Adrenal gland (tissue), 12 donors: ENCODE results near the gene RPS6KL1. TPM values are rescaled to one million over a fixed set of nuclear protein-coding genes. Genes with fewer than 3 reads are reported as not detected.

Experiments used
- DNase-seq, 7 donors: peaks; one replicate each; pipeline ENCODE4 v3.0.0-alpha.2; 2019 to 2020
- H3K27ac ChIP-seq, 5 donors: fragments of 200-600 bp; sonication (generic) in 4 of 5; 1 replicate in 3 of 5; 2 replicates in 2 of 5; pipeline versions ENCODE4 v1.5.1 to v1.8.0; 2016 to 2020; ENCODE audit warnings: mild to moderate bottlenecking in 1 of 5
- H3K27me3 ChIP-seq: fragments of 200-600 bp; 2 replicates; pipeline ENCODE4 v1.8.0; 2021
- H3K36me3 ChIP-seq, 2 donors: fragments of 200-600 bp; replicated peaks in 1 of 2; 1 replicate in 1 of 2; 2 replicates in 1 of 2; pipeline versions ENCODE4 v1.5.1 to v1.8.0; 2018 to 2022
- H3K4me1 ChIP-seq, 2 donors: fragments of 200-600 bp; replicated peaks in 1 of 2; 1 replicate in 1 of 2; 2 replicates in 1 of 2; pipeline versions ENCODE4 v1.5.1 to v1.8.0; 2018 to 2021
- H3K4me3 ChIP-seq, 4 donors: fragments of 200-600 bp; sonication (generic) in 3 of 4; one replicate each; pipeline ENCODE4 v1.5.1; 2016 to 2018
- H3K9me3 ChIP-seq, 3 donors: fragments of 200-600 bp; sonication (generic) in 1 of 3; replicated peaks in 1 of 3; 1 replicate in 2 of 3; 2 replicates in 1 of 3; pipeline versions ENCODE4 v1.5.1 to v1.8.0; 2016 to 2021
- POLR2A ChIP-seq, 2 donors: fragments of 450-650 bp; IDR thresholded peaks; one replicate each; pipeline ENCODE4 v1.6.1; 2017; ENCODE audit warnings: antibody characterized with exemption in 2 of 2, mild to moderate bottlenecking in 2 of 2, moderate library complexity in 1 of 2
- WGBS, 4 donors: extraction: QIAGEN DNeasy Blood & Tissue Kit in 2 of 4; methylation state at CpG; one replicate each; pipeline versions ENCODE4 v1.1.5 to v1.1.7; 2013 to 2017; 5-methylcytosine and 5-hydroxymethylcytosine counted together
- intact Hi-C, 2 donors: fragments of 100-400 bp; cut with DNase I; formaldehyde crosslinking; loops; one replicate each; pipeline versions ENCODE4 v1.14.1 to v1.15.0; 2022 to 2023
- polyA plus RNA-seq, 3 donors: library from polyadenylated mRNA; stranded (reverse); fragments of 200-250 nt in 2 of 3; fragments of 350-450 nt in 1 of 3; fragmentation: Illumina TruSeq in 1 of 3; extraction: RNeasy Lipid Tissue Mini Kit (QIAGEN cat#74804) in 1 of 3; gene quantifications; one replicate each; pipeline ENCODE4 v1.2.3, GENCODE V29; 2013 to 2014
- total RNA-seq, 9 donors: library from RNA; depleted of rRNA in 4 of 9; stranded (reverse); fragments of >200 nt in 4 of 9; fragments of 120-200 nt in 1 of 9; fragmentation: NEBNext Ultra II Directional in 1 of 9; extraction: Animal tissue kit (Norgen Biotek cat#: 25700) in 1 of 9; gene quantifications; one replicate each; pipeline versions ENCODE4 v1.1.0 to v1.2.4, GENCODE V29; 2013 to 2023
- TF ChIP-seq, protein P1 (sequence below), 6 experiments: fragments of 450-650 bp in 4 of 6; fragments of 200-600 bp in 2 of 6; sonication (generic) in 1 of 6; IDR thresholded peaks; 1 replicate in 5 of 6; 2 replicates in 1 of 6; pipeline versions ENCODE4 v1.5.1 to v1.8.0; 2016 to 2021; ENCODE audit warnings: antibody characterized with exemption in 6 of 6, mild to moderate bottlenecking in 2 of 6, moderate library complexity in 1 of 6
- donor health status: healthy with polysubstance abuse.
- donor health status: Bipolar disorder and iron deficiency.
- donor health status: DM: yes; HTN: yes; CAD: no.
- donor health status: DM: no; HTN: no; CAD: no.
- donor health status: DM: no; HTN: no; CAD: no.
- donor health status: DM: yes; HTN: yes; CAD: no.

Gene RPS6KL1
- total and polyA plus RNA-seq, 12 donors: 2.0 to 28.2 (median 5.3) TPM

DNA sequence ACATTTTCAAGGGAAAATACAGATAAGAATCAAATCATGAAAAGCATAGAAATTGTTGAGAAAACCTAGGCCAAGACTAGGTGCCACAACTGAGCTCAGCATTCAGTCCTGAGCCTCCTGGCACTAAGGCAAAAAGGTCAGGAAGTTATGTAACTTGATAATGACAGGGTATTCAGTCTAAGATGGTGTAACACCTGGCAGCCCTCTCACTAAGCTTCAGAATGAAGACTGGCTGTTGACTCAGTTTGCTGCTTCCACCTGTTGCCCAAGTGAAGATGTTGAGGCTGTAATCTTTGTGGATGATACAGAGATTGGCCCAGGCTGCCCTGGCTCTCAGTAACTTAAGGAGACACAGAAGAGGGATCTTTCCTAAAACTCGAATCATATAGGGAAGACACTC is 66.7 kb downstream of the RPS6KL1 start:
- no peak for DNase-seq

GRCh38 chr14:74855945-74856344 is 67.1 kb downstream of the RPS6KL1 start:
- WGBS, 4 donors: 73 to 88% (median 73%) methylated on average over 4 of the region's 4 CpGs
- intact Hi-C loops: no loop called here
- DNase-seq: no peak
- Histone ChIP-seq H3K9me3 (no peaks in the 10 kb centered on the region), H3K4me3 (no peak overlapping the region), H3K4me1 (no peaks in the 10 kb centered on the region), H3K36me3 (no peaks in the 10 kb centered on the region), H3K27me3 (no peaks in the 10 kb centered on the region), H3K27ac (peak overlapping the region in 1 of 5 donors; percentile 59)
- TF ChIP-seq, protein P1, sequence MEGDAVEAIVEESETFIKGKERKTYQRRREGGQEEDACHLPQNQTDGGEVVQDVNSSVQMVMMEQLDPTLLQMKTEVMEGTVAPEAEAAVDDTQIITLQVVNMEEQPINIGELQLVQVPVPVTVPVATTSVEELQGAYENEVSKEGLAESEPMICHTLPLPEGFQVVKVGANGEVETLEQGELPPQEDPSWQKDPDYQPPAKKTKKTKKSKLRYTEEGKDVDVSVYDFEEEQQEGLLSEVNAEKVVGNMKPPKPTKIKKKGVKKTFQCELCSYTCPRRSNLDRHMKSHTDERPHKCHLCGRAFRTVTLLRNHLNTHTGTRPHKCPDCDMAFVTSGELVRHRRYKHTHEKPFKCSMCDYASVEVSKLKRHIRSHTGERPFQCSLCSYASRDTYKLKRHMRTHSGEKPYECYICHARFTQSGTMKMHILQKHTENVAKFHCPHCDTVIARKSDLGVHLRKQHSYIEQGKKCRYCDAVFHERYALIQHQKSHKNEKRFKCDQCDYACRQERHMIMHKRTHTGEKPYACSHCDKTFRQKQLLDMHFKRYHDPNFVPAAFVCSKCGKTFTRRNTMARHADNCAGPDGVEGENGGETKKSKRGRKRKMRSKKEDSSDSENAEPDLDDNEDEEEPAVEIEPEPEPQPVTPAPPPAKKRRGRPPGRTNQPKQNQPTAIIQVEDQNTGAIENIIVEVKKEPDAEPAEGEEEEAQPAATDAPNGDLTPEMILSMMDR (IDR thresholded peaks at IDR 0.05): no peak
- TF ChIP-seq POLR2A (IDR thresholded peaks at IDR 0.05): no peak

More for the DNA sequence above, 66.7 kb downstream of the RPS6KL1 start:
- no peaks in the 10 kb centered on the region for H3K27me3 ChIP-seq
- H3K36me3 ChIP-seq: no peaks in the 10 kb centered on the region
- no peaks in the 10 kb centered on the region for H3K4me1 ChIP-seq
- WGBS, 4 donors: 70 to 79% (median 77%) methylated on average over 1 of the region's 1 CpG
- TF ChIP-seq, protein P1 (IDR thresholded peaks at IDR 0.05): no peak
- no peak for TF ChIP-seq POLR2A (IDR thresholded peaks at IDR 0.05)
- H3K27ac ChIP-seq: no peak overlapping the region
- intact Hi-C loops: no loop called here
- H3K9me3 ChIP-seq: no peaks in the 10 kb centered on the region
- no peak overlapping the region for H3K4me3 ChIP-seq

DNA sequence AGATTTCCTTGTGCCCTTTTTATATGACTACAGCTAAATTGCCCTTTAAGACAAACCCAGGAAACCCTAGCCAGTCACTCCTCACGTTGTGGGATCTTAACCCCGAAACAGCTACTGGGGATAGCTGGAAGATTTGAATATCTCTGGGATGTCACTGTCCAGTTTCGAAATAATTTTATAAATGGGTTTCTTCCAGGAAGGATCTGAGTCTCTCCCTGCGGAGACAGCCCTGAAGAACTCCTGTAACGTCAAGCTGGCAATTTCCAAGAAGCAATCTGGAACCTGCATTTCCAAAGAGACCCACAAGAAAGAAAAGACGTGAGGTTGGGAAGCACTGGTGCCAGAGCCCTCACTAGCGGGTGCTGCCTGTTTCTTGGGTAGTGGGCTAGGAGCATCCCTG is 68.0 kb downstream of the RPS6KL1 start:
- intact Hi-C loops: no loop called here
- H3K4me3 ChIP-seq: no peak overlapping the region
- peak overlapping the region in 1 of 5 donors; percentile 59 for H3K27ac ChIP-seq
- whole genome bisulfite sequencing, 4 donors: 40 to 58% (median 52%) methylated on average over 5 to 7 of the region's 7 CpGs
- H3K4me1 ChIP-seq: no peaks in the 10 kb centered on the region
- no peaks in the 10 kb centered on the region for H3K27me3 ChIP-seq
- no peak for DNase-seq
- TF ChIP-seq POLR2A (IDR thresholded peaks at IDR 0.05): no peak
- TF ChIP-seq, protein P1 (IDR thresholded peaks at IDR 0.05): no peak
- no peaks in the 10 kb centered on the region for H3K9me3 ChIP-seq
- H3K36me3 ChIP-seq: no peaks in the 10 kb centered on the region

Other genes starting within 250 kb of the RPS6KL1 start
- 10 to 100 TPM; 17.6 to 36.7 (median 31.6) TPM for gene AREL1, start 210.2 kb downstream of the RPS6KL1 start, total RNA-seq
- gene AREL1, start 210.2 kb downstream of the RPS6KL1 start, polyA plus RNA-seq: 10 to 100 TPM; 13.0 to 27.5 (median 13.4) TPM
- gene FCF1, start 210.1 kb downstream of the RPS6KL1 start, total RNA-seq: 10 to 100 TPM; 12.4 to 53.0 (median 40.3) TPM
- gene FCF1, start 210.1 kb downstream of the RPS6KL1 start, polyA plus RNA-seq: 10 to 100 TPM in 1 of 3 donors, 1 to 10 TPM in 2; 2.9 to 61.4 (median 9.9) TPM
- 10 to 100 TPM; 27.9 to 58.6 (median 47.5) TPM for gene YLPM1, start 159.9 kb downstream of the RPS6KL1 start, total RNA-seq
- gene YLPM1, start 159.9 kb downstream of the RPS6KL1 start, polyA plus RNA-seq: 10 to 100 TPM; 24.0 to 51.1 (median 29.5) TPM
- gene PROX2, start 47.1 kb downstream of the RPS6KL1 start, total RNA-seq: not detected
- under 1 TPM in 1 of 3 donors, not detected in 2; 0.08 TPM for gene PROX2, start 47.1 kb downstream of the RPS6KL1 start, polyA plus RNA-seq
- 100 to 1,000 TPM in 8 of 9 donors, 10 to 100 TPM in 1; 60.6 to 205 (median 156) TPM for gene DLST, start 41.3 kb downstream of the RPS6KL1 start, total RNA-seq
- 100 to 1,000 TPM in 1 of 3 donors, 10 to 100 TPM in 2; 42.0 to 137 (median 54.0) TPM for gene DLST, start 41.3 kb downstream of the RPS6KL1 start, polyA plus RNA-seq
- 10 to 100 TPM in 3 of 9 donors, 1 to 10 TPM in 6; 1.7 to 12.7 (median 5.0) TPM for gene PGF, start 32.3 kb upstream of the RPS6KL1 start, total RNA-seq
- gene PGF, start 32.3 kb upstream of the RPS6KL1 start, polyA plus RNA-seq: 1 to 10 TPM; 1.7 to 5.1 (median 4.5) TPM
- 10 to 100 TPM; 20.6 to 90.9 (median 52.0) TPM for gene EIF2B2, start 79.7 kb upstream of the RPS6KL1 start, total RNA-seq
- 10 to 100 TPM; 23.4 to 90.2 (median 32.8) TPM for gene EIF2B2, start 79.7 kb upstream of the RPS6KL1 start, polyA plus RNA-seq
- 10 to 100 TPM; 22.2 to 51.4 (median 27.7) TPM for gene MLH3, start 128.2 kb upstream of the RPS6KL1 start, total RNA-seq
- 10 to 100 TPM; 25.6 to 47.9 (median 46.8) TPM for gene MLH3, start 128.2 kb upstream of the RPS6KL1 start, polyA plus RNA-seq
- gene ACYP1, start 140.8 kb upstream of the RPS6KL1 start, total RNA-seq: 10 to 100 TPM; 11.5 to 36.5 (median 17.8) TPM
- gene ACYP1, start 140.8 kb upstream of the RPS6KL1 start, polyA plus RNA-seq: 10 to 100 TPM; 23.2 to 73.0 (median 66.8) TPM
- 1 to 10 TPM; 1.9 to 9.5 (median 5.3) TPM for gene ZC2HC1C, start 146.4 kb upstream of the RPS6KL1 start, total RNA-seq
- 10 to 100 TPM in 1 of 3 donors, 1 to 10 TPM in 2; 6.1 to 12.1 (median 6.8) TPM for gene ZC2HC1C, start 146.4 kb upstream of the RPS6KL1 start, polyA plus RNA-seq
- gene NEK9, start 203.8 kb upstream of the RPS6KL1 start, total RNA-seq: 100 to 1,000 TPM in 4 of 9 donors, 10 to 100 TPM in 5; 39.2 to 165 (median 77.1) TPM
- 10 to 100 TPM; 51.7 to 73.6 (median 62.6) TPM for gene NEK9, start 203.8 kb upstream of the RPS6KL1 start, polyA plus RNA-seq